NCI-H2196 (cell line): ENCODE data around the gene NFATC2.

Experiments used
- DNase-seq: peaks from one replicate; lab custom pipeline; 2025; ENCODE audit not compliant: unreplicated experiment; lab: John Stamatoyannopoulos, UW

Gene NFATC2

DNA sequence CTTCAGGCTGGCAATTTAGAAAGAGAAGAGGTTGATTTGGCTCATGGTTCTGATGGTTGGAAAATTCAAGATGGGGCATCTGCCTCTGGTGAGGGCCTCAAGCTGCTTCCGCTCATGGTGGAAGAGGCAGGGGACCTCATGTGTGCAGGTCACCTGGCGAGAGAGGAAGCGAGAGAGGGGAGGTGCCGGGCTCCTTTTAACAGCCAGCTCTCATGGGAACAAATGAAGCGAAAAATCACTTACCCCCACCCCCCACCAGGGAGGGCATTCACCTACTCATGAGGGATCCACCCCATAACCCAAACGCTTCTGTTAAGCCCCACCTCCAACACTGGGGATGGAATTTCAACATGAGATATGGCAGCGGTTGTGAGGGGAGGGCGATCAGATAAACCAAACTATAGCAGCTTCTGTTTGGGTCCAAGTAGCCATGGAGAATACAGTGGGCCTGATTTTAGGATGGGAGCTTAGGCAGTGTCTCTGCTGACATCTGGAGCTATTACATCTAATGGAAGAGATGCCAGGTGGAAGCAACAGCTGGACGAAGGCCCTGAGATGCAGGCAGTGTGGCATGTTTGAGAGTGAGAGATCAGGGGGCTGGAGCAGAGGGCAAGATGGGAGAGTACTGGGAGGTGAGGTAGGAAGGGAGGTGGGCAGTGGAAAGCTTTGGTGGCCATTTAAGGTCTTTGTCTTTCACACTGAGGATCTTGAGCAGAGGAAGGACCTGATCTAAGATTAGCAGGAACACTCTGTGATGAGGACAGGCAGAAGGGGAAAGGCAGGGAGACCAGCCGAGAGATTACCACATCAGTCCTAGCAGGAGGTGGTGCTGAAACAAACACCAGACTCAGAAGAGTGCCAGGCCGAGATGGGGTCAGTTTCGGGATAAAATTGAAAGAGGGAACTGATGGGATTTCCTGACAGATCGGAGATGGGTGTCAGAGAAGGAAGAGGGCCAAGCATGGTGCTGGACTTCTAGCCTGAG lies 161.8 kb downstream of the NFATC2 start:
- DNase-seq: no peak

DNA sequence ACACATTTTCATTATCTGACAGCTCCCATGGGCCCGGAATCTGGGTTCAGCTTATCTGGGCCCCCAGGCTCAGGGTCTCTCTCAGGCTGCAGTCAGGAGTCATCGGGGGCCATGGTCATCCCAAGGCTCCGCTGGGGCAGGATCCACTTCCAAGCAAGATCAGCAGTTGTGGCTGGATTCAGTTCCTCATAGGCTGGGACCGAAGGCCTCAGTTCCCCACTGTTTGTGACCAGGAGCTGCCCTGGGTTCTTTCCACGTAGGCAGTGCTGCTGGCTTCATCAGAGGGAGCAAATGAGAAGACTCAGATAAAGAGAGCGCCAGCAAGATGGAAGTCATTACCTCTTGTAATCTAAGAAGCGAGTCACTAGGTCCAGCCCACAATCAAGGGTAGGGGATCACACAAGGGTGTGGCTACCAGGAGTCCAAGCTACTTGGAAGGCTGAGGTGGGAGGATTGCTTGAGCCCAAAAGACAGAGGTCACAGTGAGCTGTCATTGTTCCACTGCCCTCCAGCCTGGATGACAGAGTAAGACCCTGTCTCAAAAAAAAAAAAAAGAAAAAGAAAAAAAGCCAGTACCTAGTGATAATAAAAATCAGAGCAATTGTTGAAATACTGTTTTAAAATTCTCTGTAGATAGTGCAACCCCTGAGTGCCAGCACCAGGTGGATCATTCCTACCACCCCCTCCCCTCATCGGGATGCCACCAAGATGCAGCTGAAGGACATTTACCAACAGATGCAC lies 162.7 kb downstream of the NFATC2 start:
- no peak for DNase-seq

DNA sequence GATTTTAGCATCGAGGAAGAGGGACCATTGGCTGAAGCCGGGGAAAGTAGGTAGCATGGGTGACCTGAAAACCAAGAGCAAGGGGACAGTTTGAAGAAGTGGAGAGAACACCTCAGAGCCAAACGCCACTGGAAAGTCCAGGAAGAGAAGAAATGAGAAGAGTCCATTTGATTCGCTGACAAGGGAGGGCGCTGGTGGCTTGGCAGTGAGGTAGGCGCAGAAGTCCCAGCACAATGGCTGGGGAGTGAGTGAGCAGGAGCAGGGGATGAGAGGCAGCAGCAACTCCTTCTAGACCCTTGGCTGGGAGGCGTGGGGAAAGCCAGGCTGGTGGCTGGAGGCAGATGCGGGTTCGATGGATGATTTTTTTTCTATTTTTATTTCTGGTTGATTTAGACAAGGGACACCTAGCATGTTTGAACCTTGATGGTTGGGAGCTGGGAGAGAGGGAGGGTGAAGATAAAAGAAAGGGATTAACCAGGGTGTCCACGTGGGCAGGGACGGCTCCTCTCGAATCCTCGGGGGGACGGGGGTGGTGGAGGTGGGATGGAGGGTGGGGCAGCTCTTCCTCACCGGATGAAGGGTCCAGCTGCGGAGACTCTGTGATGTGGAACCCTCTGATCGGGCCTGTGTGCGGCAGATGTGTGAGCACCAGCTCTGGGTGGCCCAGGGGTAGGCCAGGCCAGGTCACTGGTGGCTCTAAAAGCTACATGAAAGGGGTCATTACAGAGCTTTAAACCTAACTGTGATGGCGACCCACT lies 164.2 kb downstream of the NFATC2 start:
- DNase-seq: no peak

DNA sequence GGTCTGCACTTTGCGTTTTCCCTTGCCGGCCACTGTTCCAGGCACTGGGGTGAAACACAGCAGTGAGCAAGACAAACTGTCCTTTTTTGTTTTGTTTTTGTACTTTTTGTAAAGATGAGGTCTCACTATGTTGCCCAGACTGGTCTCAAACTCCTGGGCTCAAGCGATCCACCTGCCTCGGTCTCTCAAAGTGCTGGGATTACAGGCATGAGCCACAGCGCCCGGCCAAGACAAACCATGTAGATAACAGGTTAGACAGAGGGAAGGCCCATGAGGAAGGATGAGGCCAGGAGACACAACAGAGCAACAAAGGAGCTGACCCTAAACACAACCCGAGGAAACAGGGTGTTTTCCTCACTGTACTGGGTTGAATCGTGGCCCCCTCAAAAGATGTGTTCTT lies 165.4 kb downstream of the NFATC2 start:
- DNase-seq: no peak

DNA sequence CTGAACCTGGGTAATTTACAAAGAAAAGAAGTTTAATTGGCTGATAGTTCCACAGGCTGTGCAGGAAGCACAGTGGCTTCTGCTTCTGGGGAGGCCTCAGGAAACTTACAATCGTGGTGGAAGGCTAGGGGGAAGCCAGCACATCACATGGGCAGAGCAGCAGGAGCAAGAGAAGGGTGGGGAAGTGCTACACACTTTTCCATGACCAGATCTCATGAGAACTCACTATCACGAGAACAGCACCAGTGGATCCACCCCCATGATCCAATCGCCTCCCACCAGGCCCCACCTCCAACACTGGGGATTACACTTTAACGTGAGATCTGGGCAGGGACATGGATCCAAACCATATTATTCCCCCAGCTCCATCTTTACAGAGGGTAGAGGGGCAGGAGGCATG lies 166.4 kb downstream of the NFATC2 start:
- no peak for DNase-seq

DNA sequence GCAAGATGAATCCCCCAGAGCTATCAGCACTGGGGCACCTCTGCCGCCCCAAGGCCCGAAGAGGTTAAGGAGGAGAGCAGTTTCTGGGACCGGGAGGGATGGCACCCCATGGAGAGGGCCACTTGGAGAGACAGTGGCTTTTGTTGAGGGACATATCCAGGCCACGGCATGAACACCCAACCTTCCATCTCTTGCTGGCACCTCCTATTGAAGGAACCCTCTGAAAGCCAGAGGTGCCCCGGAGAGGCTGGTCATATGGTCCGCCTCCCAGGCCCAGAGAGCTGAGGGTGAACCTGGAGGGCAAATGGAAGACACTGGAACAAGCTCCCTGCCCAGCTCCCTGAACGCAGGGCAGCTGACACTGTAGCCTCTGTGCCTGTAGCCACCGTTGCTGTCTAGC lies 167.0 kb downstream of the NFATC2 start:
- no peak for DNase-seq

DNA sequence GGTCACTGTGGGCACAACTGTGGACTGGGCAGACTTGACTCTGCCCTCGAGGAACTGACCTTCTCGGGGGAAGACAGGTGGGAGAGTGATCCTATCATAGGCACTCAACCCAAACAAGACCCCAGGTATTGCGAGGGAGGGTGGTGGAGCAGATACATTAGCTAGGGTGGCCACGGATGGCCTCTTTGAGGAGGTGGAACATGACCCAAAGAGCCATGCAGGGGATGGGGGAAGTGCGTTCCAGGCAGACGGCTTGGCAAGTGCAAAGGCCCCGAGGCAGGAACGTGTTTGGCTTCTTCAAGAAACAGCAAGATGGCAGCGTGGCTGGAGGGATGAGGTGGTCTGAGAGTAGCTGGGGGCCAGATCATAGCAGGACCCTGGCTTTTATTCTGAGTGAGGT lies 167.6 kb downstream of the NFATC2 start:
- no peak for DNase-seq

DNA sequence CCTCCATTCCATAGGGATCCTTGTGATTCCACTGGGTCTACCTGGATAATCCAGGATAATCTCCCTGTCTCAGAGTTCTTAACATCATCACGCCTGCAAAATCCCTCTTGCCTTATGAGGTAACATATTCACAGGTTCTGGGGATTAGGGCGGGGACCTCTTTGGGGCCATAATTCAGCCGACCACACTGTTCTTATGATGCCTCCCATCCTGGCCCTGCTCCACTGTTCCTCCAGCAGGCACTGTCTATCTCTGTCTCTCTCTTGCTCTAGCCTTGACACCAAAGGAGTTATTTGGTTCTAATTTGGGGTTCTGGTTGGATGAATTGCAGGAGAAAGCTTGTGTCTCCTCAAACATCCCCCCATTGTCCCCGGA lies 168.1 kb downstream of the NFATC2 start:
- DNase-seq: no peak

DNA sequence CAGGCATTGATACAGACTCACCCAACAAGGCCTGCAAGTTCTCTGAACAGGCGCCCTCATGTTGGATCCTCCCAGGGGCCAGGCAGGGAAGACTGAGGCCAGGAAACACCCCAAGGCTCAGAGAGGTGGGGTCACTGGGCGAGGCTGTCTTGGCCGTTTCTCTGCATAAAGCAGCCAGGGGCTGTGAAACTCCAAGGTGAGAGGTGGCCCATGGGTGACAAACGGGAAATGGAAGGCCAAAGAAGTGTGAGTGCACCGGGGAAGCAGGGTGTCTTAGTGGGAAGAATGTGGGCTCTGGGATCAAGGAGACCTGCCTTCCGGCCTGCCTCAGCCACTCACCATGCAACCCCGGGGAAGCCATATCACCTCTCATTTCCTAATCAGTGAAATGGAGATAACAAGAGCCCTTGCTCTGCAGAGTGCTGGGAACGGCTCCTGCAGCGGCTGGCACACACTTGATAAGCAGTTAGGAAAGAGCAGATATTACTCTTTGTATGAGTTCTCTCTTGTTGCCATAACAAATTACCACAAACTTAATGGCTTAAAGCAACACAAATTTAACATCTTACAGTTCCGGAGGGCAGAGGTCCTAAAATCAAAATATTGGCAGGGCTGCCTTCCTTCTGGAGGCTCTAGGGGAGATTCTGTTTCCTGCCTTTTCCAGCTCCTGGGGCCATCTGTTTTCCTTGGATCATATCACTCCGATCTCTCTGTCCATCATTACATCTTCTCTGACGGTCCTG lies 168.6 kb downstream of the NFATC2 start:
- no peak for DNase-seq

DNA sequence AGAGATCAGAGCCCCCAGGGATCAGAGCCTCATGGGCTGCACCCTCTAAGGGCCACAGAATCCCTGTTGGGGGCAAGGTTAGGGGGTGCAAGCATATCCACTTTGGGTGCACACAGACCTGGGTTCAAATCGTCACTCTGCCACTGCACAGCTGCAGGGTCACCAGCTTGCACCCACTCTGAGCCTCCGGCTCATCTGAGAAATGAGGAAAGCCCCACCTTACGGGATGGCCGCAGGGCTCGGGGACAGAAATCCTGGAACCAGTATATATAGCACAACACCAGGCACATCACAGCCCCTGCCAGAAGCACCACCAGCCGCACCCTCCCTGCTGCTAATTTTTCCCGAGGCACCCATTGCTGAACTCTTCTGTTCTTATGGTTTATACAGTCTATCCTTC lies 169.6 kb downstream of the NFATC2 start:
- DNase-seq: no peak

DNA sequence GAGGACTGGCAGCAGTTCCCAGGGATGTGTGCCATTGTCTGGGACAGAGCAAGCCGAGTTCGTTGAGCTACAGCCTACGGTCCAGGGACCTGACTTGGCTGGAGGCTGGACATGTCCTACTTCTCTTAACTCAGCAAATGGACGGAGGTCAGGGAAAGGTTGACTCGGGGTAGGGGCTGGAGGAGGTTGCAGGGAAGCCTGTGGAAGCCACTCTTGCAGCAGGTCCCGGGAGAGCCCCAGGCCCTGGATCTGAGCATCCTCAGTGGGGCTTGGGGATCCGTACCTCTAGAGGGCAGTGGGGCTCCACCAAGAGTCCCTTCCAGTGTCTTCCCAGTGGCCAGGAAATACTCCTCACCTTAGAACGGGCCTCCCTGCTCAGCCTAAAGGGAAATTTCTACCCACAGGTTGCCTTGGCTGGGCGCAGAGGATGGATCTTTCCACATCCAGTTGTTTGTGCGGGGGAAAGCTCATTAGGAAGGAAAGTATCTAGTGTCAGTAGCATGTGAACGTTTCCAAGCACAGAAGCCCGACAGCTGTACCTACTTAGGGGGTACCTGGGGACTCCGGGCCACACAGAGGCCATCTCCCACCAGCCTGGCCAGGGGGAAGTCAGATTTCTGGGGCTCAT lies 170.2 kb downstream of the NFATC2 start:
- DNase-seq: peak; percentile 47

DNA sequence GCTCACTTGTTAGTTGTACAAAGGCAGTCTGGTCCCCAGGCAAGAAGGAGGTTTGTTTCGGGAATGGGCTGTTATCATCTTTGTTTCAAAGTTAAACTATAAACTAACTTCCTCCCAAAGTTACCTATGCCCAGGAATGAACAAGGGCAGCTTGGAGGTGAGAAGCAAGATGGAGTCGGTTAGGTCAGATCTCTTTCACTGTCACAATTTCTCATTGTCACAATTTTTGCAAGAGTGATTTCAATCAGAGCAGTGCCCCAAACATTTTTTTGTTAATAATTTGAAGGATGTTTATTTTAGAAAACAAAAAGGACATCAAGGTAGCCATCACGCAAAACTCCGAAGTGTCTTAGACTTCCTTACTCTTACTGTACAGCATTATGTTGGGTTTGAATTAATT lies 170.8 kb downstream of the NFATC2 start:
- DNase-seq: no peak

DNA sequence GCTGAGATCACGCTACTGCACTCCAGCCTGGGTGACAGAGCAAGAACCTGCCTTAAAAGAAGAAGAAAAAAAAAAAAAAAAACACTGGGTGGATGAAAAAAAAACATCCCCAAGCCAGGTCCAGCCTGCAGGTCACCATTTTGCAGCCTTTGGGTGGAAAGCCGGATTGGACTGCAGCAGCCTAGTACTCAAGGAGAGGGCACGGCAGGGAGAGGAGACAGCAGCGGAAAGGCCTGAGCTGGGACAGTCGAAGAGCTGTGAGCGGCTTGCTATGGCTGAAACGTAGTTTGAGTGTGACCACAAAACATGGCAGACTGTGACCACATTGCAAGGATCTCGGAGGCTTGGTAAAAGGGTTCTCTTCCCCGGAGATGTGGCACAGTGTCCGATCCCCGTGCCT lies 173.0 kb downstream of the NFATC2 start:
- DNase-seq: no peak

DNA sequence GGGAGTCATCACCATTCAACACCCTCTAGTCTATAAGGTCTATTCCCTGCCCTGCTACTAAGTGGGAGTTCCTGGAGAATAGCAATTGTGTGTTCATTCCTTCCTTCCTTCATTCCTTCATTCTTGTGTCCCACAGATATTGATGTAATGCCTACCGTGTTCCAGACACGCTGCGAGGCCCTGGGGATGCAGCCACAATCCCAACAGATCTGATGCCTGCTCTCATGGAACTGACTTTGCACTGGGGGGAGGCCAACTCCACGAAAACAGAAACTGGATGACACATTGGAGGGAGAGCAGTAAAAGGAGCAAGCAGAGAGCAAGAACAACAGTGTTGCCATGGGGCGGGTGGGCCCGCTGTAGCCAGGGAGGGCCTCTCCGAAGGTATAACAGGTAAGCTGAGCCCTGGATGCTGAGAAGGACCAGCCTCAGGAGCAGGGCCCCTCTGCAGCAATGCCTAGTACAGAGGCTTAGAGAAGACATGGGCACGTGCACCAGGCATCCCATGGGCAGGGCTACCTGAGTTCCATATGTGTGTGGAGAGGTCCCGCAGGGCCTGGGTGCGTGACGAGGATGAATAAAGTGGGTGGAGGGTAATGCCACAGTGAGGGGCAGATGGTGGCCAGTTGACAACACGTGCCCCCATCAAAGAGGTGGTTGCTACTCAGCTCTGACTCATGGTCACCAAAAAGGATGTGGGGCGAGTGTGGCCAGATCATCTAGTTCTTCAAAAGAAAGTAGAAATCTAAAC lies 173.9 kb downstream of the NFATC2 start:
- DNase-seq: no peak

DNA sequence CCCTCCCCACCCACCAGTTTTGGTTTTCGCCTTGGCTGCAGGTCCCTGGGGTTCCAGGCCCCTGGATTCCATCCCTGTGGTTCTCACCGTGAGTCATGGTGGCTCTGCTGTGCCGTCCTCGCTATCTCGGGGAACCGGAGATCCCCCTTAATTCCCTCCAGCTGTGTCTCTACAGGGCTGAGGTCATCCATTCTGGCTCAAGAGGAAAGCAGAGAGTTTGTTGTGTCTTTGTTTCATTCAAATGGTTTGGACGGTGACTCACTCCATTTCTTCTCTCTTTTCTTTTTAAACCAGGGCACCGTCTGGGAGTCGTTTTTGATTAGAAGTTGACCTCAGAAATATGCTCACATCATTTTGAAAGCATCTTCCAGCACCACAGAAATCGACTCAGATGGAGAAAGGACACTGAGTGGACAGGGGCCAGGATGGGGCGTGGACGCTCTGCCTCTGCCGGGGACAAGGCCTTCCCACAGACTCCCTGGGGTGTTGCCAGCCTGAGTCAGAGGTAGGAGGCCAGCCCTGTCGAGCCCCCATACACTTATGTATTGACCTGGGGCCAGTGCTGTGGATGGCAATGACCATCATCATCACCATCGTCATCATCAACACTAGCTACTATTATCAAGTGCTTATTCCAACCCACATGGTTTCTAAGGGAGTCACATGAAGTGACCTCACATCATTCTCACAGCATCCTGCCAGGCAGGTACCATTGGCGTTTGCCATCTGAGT lies 176.2 kb downstream of the NFATC2 start:
- DNase-seq: no peak

DNA sequence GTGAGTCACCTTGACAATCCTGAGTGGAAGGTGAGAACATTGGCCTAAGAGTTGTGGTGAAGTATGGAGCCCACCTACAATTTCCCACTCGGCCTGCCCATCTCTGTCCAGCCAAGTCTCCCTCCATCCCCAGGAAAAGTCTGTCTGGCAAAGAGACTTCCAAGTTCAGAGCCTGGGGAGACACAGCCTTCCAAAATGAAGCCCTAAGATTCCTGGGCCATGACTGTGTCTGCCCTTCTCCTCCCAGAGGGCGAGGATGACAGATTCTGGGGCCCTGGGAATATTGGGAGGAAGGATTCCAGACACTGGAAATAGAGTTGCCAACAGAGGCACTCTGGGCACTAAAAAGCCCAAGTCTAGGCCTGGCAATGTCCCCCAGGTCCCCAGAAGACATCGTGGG lies 176.8 kb downstream of the NFATC2 start:
- no peak for DNase-seq

DNA sequence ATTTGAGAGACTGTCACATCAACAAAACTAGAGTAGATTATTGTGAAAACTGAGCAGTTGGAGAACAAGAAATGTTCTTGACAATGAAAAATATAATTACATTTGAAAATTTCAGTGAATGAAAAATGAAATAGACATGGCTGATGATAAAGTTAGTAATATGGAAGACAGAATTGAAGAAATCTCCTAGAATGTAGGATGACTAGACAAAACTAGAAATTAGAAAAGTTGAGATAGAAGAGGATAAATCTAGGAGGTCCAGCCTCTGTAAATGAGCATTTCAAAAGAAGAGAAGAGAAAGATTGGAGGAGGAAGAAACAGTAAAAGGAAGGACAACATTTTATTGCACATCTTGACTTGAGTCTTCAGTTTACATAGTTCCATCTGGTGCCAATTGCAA lies 178.7 kb downstream of the NFATC2 start:
- no peak for DNase-seq

DNA sequence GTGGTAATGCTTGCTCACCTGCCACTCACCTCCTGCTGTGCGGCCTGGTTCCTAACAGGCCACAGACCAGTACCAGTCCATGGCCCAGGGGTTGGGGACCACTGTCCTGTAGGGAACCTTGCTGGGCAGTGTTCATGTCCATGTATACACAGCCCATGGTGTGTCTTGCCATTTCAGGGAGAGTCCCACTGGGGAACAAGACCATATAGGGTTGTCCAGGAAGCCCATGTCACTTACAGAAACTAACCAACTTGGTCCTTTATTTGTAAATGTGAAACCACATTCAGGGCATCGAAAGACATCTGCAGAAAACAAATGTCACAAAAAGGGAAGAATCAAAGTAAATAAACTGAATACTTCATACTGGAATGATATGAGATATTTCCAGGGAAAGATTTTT lies 179.1 kb downstream of the NFATC2 start:
- DNase-seq: no peak

DNA sequence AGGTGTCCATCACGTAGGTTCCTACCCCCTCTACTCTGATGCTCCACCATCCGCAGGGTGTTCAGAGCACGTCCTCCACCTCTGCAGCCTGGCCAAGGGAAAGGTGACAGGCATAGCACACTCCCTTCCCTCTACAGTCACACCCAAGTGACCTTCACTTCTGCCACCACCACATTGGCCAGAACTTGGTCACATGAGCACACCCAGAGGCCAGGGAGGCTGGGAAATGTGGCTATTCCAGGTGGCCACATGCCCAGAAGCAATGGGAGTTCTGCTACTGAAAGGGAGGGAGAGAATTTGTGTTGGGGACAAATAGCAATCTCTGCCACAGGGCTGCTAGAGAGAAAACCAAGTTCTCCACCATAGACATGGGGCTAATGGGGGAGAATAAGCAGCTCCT lies 180.3 kb downstream of the NFATC2 start:
- DNase-seq: no peak
